CD4-positive, alpha-beta T cell treated with Interleukin-1 beta for 1 hour (primary cell): ENCODE data around the gene EPHB4.
A peak's percentile ranks its signal among the peaks of the same experiment; 100 is the strongest.

Experiments used
- DNase-seq, 2 donors: peaks; one replicate each; pipeline ENCODE4 v3.0.0-alpha.2; 2020 to 2022

The EPHB4 gene

DNA sequence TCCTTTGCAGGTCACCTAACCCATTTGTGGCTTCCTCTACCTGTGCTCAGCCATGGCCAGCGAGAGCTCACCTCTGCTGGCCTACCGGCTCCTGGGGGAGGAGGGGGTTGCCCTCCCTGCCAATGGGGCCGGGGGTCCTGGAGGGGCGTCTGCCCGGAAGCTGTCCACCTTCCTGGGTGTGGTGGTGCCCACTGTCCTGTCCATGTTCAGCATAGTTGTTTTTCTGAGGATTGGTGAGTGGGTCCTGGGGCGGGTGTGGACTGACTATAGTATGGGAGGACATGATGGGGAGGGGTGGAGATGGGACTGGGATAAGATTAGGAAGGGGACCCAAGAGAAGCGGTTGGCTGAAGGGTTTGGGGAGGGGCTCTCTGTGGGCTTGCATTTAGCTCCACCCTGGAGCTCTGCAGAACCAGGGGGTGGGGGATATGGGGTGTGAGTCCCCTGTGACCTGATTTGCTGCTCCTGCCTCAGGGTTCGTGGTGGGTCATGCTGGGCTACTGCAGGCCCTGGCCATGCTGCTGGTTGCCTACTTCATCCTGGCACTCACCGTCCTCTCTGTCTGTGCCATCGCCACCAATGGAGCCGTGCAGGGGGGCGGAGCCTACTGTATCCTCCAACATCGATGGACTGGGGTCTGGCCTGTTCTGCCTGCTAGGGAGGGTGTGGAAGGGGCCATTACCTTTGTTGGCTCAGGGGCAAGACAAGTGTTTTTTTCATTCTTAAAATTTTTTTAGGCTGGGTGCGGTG lies 27.0 kb upstream of the EPHB4 start:
- no peak for DNase-seq

DNA sequence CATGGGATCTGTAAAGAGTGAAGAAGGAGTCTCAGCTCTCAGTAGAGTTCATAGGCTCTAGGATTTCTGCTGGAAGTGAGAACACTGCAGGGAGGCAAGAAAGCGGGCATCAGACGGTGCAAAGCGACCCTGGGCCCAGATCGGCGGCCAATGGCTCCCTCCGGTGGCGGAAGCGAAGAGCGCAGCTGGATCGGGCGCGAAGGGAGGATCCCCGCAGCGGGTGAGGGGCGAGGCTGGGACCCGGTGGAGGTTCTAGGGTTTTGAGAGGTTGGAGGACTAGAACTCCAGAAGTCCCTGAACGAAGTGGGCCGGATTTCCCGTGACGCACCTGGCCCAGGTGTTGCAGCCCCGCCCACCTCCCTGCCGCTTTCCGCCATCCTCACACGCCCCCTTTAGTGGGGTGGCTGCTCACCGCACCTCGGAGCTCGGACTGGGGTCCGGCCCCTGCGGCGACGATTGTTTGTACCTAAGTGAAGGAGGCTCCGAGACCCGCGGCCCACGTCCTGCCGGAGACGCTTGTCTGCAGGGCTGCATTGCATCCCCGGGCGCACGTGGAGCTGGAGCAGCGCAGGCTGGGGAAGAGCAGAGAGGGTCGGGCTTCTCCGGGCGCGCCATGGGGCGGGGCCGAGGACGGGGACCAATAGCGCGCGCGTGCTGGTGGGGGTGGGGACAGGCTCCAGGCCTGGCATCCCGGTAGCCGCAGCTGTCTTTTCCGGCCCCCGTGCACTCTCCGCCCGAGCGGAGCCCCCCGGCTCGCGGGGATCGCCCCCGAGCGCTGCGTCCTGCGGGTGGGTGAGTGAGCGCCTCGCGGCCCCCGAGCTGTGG lies 24.9 kb upstream of the EPHB4 start, which contains the start of gene SLC12A9:
TSS of gene SLC12A9 (plus strand) at position 666 of the 825 bp plus-strand sequence. CDS start 1,485 bp downstream, outside the sequence.
- DNase-seq: peak; percentile 82 to 84

DNA sequence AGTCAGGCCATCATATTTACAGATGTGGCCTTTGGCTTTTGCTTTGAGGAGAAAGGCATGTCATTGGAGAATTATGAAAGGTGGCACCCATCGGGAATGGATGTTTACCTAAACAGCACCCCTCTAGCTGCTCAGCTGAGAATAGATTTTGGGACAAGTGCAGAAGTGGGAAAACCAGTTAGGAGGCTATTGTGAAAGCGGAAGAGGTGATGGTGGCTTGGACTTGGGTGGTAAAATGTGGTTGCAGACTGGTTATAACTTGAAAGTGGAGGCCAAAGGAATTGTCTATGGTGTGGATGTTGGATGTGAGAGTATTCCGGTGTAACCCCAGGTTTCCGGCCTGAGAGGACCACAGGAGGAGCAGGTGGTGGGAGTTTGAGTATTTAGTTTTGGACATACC lies 20.0 kb upstream of the EPHB4 start:
- DNase-seq: no peak

DNA sequence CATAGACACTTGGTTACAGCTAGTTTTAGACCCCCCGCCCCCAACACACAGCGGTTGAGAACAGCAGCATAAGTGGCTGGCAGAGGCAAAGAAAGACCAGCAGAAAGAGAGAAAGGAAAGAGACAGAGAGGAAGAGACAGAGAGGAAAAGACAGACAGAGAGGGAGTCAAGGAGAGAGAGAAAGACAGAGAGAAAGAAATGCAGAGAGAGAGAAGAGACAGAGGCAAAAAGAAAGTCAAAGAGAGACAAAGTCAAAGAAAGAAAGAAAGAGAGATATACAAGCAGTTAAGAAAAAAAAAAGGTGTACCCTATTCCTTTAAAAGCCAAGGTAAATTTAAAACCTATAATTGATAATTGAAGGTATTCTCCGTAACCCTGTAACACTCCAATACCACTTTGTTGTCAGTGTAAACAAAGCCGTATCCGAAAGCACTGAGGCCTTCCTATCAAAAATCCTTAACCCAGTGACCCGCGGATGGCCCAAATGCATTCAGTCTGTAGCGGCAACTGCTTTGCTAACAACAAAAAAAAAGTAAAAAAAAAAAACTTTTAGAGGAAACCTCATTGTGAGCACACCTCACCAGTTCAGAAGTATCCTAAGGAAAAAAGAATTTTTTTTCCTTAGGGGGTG lies 13.3 kb upstream of the EPHB4 start:
- no peak for DNase-seq

DNA sequence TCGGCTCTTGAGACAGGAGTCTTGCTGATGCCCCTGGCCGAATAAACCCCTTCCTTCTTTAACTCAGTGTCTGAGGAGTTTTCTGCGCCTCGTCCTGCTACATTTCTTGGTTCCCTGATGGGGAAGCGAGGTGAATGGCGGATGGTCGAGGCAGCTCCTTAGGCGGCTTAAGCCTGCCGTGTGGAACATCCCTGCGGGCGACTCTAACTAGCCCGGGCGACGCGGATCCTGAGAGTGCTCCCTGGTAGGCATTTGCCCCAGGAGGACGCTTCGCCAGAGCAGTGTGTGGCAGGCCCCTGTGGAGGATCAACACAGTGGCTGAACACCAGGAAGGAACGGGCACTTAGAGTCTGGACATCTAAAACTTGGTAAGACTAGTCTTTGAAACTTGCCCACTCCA lies 12.0 kb upstream of the EPHB4 start:
- DNase-seq: no peak

DNA sequence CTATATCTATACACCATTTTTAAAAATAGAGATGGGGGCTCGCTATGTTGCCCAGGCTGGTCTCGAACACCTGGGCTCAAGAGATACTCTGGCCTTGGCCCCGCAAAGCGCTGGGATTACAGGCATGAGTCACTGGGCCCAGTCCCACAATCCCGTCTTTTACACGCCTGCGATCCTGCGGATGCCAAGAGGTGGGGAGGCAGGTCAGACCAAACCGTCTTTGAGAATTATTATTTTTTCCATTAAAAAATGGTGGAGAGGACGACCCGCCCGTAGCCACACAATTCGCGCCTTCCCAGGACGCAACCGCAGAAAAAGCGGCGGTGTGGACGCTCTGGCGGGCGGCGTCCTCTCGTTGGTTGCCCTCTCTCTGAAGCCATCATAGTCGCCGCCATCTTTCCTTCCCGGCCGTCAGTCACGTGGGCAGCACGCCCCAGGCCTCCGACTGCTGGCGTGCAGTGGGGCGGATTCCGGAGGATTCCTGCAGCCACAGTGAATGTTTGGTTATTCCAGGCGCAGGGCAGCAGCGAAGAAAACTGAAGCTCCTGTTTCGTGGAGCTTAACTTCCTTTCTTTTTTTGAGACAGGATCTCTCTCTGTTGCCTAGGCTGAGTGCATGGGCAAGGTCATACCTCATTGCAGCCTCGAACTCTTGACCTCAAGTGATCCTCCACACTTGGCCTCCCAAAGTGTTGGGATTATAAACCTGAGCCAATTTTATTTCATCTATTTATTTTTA lies 9.9 kb upstream of the EPHB4 start:
- DNase-seq: peak; percentile 78 to 82

DNA sequence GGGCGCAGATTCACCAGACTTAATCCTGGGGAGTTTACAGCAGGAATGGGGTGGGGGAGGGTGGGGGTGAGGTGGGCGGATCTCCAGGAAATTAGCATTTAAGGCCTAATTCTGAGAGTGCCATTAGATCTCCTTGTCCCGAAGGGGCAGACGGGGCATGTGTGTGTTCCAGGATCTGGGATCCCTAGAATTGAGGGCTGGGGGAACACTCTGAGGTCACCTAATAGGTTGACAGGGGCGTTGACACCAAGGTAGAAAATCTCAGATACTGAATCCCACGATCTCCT lies 9.4 kb upstream of the EPHB4 start:
- no peak for DNase-seq

DNA sequence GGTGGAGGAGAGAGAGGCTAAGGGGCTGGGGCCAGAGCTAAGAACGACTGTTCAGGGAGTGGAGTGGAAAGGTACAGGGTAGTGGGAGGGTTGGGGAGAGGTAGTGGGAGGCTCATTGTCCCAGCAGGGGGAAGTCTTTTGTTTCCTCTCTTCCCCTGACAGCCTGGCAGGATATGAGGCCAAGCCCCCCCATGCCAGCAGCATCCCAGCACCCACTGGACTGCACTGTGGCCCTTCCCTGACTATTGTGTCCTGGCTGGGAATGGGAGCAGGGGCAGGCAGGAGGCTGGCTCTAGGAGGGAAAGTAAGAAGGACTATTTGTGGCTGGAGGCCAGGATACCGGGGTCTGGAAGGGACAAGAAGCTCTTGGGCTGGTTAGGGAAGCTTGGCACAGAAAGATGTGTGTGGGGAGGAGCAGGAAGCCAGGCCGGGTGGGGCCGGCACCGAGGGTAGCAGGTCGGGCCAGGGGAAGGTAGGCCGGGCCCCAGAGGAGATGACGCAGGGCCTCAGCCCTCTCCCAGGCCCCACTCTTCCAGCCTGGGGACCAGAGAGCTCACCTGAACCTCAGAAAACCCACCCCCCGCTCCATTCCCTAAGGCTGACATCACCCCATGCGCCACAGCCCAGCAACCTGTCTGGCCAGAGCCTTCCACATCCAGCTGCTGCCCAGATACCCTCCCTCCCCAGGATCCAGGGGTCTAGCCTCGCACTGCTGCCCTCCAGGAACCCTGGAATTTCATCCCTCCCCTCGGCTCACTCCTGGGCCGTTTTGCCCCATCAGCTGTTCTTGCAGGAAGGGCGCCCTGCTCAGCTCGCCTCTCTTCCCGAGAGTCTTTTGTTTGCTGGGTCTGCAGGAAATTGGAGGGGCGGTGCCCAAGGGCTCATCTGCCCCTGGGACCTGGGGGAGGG lies 8.8 kb upstream of the EPHB4 start:
- no peak for DNase-seq

DNA sequence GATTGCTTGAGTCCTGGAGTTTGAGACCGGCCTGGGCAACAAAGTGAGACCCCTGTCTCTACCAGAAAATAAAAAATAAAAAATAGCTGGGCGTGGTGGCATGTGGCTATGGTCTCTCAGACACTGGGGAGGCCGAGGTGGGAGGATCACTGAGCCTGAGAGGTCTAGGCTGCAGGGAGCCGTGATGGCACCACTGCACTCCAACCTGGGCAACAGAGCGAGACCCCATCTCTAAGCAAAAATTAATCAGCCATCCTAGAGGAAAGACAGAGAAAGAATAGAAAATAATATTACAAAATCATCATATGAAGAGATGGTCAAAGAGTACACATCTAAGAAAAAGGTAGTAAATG lies 4.9 kb upstream of the EPHB4 start:
- DNase-seq: no peak

DNA sequence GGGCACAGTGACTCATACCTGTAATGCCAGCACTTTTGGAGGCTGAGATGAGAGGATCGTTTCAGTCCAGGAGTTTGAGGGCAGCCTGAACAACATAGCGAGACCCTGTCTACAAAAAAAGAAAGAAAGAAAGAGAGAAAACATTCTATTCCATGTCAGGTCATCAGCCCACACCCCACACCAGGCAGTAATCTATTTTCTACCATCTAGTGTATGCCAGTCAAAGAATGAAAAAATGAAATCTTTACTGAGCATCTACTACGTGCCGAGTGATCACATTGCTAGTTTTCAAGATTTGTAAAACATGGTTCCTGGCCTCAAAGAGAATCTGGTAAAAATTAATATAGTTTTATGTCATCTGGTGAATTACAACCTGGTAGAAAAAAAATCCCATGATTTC lies 3.1 kb upstream of the EPHB4 start:
- DNase-seq: no peak

DNA sequence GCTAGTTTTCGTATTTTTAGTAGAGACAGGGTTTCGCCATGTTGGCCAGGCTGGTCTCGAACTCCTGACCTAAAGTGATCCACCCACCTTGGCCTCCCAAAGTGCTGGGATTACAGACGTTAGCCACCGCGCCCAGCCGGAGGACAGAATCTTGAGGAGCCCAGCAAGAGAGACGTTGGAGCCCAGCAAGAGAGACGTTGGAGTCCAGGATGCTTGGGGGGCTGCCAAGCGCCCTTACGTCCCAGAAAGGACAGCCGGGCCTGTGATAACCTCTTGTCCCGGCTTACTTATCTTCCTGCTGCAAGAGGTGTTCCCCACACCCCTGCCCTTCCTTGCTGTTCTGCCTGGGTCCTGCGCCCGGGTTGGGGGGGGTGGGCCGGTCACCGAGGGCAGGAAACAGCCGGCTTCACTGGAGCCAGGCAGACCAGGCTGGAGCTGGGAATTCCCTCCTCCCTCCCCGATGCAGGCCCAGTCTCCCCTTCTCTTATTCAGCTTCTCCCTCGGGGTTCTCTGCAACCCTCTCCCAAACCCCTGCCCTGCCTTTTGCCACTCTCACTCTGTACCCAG lies 1.9 kb upstream of the EPHB4 start:
- DNase-seq: no peak

DNA sequence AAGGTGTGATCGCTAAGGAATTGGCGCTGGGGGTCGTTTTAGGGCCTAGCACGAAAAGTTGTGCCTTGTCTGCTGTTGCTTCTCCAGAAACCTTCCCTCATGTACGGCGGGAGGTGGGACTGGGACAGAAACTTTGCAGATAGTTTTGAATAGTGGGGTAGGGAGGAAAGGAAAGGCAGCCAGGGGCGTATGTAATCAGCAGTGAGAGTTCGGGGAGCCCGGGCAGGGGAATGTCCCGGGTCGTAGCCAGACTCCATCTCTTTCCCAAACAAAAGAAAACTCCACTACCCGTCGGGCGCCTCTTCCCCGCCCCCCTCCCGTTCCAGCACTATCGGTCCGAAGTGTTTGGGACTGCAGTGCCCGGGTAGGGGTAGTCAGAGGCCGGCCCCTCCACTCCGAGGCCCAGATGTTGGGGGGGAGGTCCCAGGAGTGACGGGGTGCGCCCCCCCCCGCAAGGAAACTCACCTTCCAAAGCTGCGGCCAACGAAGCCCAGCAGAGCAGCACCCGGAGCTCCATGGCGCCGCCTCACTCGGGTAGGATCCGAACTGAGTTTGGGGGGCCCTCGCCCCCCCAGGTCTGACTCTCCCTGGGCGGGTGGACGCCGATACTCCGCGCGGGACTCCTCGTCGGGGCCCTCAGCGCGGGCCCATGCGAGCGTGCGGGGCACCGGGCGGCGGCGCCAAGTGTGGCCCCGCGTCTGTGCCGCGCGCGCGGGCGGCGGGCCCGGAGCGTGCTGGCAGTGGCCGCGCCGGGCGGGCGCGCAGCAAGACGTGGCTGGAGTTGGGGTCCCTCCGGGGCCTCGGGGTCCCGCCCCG lies 601 bp downstream of the EPHB4 start:
- no peak for DNase-seq

DNA sequence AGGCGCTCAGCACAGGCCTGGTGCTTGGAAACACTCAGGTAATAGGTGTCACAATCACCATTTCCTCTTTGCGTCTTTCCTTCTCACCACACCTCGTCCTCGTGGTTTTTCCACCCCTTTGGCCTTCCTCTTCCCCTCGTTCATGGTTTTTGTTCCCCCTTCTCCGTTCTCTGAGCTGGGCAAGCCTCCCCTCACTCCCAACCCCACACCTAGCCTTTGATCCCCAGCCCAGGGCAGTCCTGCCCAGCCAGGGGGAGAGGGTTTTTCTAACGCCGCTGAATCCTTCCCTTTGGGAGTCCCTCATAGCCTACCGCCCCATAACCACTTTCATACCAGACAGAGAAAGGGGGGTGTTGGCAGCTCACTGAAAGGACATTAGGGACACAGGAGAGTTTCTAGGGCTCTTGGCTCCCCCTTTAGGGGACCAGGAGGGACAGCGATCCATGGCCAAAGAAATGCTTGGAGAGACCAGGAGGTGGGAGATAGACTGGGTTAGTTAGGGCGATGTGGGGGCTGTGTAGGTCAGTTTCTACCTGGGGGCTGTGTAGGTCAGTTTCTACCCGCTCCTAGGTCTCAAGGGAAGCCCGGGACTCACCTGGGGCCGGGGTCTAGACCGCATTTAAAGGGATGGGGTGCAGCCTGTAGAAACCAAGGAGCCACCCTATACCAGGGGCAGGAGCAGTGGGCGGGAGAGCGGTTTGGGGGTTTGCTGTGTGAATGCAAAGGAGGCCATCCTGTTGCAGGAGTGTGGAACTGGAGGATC lies 1.4 kb downstream of the EPHB4 start:
- no peak for DNase-seq

DNA sequence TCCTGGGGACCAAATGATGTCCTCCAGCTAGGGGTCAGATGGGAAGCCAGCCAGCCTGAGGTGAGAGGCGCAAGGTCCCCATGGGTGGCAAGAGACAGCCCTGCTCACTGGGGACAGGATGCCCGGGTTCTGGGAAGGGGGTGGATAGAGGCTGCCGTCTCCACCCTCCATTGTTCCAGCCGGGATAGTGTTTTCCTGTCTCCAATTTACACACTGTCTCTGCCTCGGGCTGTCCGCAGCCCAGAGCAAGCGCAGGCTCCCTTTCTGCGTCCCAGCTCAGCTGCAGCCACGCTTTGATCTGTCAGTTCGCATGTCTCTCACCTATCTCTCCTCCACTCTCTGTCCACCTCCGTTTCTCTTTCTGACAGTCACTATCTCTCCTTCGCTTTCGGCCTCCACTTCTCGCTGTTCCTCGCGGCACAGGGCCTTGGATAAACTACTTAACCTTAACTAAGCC lies 2.1 kb downstream of the EPHB4 start:
- DNase-seq: no peak

DNA sequence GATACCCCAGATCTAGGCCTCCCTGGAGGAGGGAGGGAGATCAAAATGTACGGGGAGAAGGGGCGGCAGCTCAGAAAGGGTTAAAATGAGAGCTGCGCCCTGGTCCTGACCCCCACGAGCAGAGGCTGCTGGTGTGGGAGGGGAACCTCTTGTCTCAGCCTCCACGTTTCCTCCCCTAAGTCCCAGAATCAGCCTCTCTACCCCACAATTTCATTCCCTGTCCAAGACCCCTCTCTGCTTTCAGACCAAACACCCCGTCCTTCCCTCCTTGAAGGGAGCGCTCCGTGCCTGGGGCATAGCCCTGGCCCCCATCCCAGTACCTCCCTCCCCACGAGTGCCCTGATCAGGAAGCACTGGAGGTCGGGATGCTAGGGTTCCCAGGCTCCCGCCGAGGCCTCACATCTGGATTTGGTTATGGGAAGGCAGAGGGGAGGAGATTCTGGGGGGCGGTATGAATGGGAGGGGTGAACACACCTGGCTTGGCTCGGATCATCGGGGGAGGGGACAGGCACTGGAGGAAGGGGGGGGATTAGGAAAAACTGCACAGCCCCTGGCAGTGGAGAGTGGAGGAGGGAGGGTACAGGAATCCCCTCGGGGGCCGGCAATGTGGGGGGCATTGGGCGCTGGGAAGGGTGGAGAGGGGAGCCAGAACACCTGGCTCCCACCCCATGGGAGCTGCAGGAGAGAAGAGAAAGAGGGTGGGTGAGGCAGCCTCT lies 2.7 kb downstream of the EPHB4 start:
- DNase-seq: no peak

DNA sequence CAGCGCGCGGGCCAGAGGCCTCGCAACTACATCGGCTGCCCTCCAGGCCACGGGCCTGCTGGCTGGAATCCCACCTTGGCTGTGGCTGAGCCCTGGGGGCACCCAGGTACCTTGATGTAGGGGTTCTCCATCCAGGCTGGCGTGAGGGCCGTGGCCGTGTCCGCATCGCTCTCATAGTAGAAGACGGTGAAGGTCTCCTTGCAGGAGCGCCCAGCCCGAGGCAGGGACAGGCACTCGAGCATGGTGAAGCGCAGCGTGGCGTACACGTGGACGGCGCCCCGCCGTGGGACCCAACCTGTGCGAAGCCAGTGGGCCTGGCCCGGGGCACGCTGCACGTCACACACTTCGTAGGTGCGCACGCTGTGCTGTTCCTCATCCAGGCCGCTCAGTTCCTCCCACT lies 3.8 kb downstream of the EPHB4 start:
- no peak for DNase-seq

DNA sequence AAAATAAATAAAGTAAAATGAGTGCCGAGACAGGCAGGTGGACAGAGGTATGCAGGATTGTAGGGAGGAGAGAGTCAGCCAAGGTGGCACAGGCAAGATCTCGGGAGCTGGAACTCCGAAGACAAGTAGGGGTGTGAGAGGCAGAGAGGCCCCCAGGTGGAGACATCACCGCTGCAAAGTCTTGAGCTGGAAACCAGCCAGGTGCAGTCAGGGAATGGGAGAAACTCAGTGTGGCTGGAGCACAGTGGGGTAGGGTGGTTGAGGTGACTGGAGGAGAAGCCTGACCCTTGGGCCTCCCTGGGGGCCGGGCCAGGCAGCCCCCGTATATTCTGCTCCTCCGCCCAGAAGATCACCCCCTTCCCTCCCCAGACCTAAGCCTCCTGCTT lies 4.2 kb downstream of the EPHB4 start:
- DNase-seq: no peak

DNA sequence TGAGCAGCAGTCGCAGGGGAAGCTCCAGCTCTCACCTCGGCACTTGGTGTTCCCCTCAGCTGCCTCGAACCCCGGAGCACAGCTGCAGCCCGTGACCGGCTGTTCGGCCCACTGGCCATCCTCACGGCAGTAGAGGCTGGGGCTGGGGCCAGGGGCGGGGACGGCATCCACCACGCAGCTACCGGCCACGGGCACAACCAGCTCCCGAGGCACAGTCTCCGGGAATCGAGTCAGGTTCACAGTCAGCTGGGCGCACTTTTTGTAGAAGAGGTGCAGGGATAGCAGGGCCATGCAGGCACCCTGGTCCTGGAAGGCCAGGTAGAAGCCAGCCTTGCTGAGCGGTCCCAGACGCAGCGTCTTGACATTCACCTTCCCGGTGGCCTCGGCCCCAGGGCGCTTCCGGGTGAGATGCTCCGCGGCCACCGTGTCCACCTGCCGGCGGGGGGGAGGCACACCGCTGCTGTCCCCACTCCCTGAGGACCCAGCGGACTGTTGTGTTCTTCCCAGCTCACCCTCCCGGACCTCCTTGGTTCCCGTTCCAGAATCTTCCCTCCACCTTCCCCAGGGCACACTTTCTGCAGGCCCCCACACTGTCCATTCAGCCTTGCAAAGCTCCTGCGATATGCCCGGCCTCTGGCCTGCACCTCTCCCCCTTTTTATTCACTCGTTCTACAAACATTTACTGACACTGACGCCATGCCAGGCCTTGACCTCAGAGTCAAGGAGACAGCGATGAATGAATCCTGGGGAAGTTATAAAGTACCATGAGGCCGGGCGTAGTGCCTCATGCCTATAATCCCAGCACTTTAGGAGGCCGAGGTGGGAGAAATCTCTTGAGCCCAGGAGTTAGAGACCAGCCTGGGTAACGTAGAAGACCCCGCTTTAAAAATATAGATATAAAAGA lies 4.8 kb downstream of the EPHB4 start:
- DNase-seq: no peak
